Activated CD4-positive, CD25-positive, alpha-beta regulatory T cell treated with anti-CD3 and anti-CD28 coated beads, Interleukin-2, amount 50 U/mL, for 24 hours (primary cell): ENCODE measurements around the gene CCNI2.
A peak's percentile ranks its signal among the peaks of the same experiment; 100 is the strongest.

Experiments used
- ATAC-seq, 2 donors: fragments of 150-1000 bp; cut with Tn5 transposase; one replicate each; pipeline ENCODE4 v1.10.0; 2021; ENCODE audit warnings: mild to moderate bottlenecking in 1 of 2, moderate library complexity in 1 of 2

Gene CCNI2, protein sequence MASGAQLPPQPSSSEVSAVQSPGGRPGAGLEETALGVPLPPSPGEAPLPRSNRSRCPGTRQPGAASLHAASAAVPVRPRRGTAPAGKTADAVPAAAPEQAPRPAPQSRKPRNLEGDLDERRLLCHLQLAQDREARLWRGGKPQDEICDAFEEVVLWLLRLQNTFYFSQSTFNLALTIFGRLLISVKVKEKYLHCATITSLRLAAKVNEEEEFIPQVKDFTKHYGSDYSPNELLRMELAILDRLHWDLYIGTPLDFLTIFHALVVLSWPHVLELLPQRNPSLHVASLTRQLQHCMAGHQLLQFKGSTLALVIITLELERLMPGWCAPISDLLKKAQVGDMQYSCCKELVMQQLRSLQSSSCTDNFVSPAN

DNA sequence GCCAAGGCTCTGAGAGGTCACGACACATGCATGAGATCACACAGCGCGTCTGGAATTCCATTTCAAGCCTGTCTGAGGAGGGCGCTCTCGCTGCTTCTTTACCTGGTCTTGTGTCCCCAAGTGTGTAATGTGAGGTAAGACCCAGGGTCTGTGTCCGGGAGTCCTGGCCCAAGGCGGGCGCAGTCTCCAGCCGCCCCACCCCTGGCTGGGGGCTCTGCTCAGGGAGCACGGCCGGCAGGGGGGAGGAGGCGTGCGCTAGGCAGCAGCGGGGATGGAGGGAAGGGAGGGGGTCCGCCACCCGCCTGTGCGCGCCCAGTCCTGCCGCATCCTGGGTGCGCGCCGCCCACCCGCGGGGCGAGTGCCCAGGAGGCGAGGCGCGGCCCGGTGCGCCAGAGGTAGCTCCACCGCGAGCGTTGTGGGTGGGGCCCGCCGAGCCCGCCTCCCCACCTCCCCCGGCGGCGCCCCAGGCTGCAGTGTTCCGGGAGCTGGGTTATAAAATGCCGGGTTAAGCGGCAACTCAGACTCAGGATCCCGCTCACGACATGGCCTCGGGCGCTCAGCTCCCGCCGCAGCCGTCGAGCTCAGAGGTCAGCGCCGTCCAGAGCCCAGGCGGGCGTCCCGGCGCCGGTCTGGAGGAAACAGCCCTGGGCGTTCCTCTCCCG lies at the start of gene CCNI2:
Gene CCNI2, plus strand, starts transcription at position 473 of the 662 bp plus-strand sequence. Its CDS starts 70 bp downstream, at position 543.
- peak; percentile 70 to 71 for ATAC-seq

DNA sequence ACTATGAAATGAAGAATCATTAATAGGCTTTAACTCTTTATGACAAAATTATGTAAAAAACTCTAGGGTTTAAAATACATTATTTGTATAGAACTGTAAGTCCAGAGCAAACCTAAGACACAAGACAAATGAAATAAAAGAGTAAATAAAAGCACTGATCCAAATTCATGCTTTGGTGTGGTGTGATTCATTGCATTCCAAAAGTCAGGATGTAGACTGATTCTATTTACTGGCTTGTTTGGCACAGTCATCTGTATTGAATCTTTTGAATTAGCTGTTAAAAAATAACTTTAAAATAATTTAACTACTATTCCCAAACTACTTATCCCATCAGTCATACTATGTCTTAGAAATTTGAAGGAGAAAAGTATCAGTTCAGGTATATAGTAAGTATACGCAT lies 42.4 kb upstream of the CCNI2 start:
- no peak for ATAC-seq

DNA sequence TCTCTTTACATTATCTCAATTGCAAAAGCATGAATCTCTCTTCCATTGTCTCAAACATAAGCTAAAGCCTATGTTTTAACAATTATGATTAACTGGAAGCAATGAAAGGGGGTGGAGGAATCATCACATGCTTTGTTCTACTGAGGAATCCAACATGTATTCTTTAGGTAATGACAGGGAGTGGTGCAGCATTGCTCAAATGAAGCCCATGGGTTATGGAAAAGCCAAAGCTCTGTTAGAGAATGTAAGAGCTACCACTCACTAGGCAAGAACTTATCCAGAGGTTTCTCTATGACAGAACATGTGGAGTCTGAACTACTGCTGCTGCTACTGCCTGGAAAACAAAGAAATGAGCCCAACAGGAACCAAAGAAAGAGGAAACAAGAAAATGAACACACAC lies 38.6 kb upstream of the CCNI2 start:
- ATAC-seq, result no peak

DNA sequence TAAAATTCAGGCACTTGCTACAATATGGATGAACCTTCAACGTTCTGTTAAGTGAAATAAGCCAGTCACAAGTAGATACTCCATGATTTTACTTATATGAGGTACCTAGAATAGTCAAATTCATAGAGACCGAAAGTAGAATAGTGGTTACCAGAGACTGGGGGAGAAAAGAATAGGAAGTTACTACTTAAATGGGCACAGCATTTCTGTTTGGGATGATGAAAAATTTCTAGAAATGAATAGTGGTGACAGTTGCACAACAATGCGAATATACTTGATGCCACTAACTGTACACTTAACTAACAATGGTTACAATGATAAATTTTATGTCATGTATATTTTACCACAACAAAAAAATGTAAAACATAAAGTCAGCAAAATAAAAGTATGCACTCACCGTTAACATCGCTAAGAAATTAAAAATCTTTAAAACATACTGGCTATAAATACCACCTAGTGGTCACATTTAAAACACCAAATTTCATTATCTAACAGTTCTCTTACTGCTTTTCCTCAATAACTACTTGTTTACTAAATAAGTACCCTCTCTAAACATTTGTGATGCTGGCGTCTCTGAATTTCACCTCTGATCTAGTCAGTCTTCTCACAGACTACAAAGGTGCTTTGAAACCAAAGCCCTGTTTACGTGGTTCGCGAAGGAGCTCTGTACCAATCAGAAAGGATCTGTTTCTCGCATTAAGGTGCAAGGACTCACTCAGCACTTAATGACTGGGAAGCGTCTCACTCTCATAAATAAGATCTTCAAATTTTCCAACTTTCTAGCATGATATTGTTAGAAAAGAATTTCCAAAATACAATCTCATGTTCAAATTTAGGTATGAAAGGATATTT lies 32.5 kb upstream of the CCNI2 start:
- peak in 1 of 2 donors; percentile 27 for ATAC-seq

DNA sequence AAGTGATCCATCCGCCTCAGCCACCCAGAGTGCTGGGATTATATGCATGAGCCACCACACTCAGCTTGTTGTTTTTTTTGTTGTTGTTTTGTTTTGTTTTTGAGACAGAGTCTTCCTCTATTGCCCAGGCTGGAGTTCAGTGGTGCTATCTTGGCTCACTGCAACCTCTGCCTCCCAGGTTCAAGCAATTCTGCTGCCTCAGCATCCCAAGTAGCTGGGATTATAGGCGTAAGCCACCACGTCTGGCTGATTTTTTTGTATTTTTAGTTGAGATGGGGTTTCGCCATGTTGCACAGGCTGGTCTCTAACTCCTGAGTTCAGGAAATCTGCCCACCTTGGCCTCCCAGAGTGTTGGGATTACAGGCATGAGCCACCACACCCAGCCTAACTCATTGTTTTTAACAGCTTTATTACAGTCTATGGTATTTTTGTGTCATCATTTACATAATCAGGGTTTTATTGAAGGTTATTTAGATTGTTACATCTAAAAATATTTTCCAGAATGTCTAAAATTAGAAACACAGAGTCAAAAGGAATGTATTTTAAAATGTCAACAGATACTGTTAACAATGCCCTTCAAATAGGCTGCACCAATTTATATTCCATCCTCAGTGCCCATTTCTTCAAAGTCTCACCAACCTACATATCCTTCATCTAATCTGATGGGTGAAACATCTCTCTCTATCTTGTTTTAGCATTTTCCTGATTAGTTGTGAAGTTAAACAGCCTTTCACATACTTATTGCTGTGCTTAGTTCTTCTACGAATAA lies 28.5 kb upstream of the CCNI2 start:
- no peak for ATAC-seq

DNA sequence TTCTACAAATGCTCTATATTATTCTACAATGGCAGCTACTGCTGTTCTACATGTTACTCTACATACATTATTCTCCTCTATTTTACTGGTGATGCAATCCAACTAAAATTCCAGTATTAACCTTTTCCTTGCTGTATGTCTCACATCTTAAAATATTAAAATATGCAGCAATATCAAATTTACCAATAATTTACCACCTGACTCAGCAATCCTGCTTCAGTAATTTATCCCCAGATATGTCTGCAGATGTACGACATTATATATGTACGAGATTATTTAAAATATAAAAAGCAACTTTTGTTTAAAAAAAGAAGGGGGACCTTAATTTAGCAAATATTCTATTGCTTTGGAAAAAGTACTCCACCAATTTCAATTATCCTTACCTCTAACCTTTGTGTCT lies 21.5 kb upstream of the CCNI2 start:
- ATAC-seq, result no peak

DNA sequence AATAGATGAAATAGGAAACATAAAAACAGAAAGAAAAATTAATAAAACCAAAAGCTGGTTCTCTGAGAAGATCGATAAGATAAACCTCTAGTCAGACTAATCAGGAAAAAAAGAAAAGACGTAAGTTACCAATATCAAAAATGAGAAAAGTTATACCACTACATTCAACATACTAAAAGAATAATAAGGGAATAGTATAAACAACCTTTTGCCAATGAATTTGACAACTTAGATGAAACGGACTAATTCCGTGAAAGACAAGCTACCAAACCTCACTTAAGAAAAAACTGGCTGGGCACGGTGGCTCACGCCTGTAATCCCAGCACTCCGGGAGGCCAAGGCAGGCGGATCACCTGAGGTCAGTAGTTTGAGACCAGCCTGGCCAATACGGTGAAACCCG lies 17.3 kb upstream of the CCNI2 start:
- no peak for ATAC-seq

DNA sequence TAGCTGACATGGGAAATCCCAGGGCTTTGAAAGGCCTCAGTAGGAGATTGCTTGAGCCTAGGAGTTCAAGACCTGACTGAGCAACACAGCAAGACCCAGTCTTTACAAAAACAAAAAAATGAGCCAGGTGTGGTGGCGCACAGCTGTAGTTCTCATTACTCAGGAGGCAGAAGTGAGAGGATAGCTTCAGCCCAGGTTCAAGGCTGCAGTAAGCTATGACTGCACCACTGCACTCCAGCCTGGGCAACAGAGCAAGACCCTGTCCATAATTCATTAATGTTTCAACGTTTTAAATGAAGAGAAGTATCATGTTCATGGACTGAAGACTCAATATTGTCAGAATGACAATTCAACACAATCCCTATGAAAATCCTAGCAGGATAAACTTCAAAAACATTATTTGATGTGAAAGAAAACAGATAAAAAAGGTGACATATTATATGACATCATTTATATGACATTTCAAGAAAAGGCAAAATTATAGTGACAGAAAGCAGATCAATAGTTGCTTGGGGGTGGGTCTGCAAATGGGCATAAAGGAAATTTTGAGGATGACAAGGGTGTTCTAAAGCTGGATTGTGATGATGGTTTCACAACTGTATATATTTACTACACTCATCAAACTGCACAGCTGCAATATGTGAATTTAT lies 13.6 kb upstream of the CCNI2 start:
- ATAC-seq, result no peak

DNA sequence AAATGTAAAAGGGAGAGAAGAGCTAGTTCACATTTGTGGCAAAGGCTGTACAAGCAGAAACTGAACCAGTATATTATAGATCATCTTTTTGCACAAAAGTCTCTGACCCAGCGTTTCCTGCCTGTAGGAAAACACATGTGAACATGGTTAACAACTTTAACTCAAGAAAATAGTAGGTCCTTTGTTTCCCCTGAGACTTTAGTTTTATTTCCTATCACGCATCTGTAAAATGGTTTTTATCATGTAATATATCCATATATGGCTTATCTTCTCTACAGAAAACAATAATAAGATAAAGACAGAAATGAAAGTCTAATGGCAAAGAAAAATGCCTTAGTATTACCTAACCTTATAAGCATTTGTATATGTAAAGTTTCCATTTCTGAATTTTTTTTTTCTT lies 12.5 kb upstream of the CCNI2 start:
- no peak for ATAC-seq

DNA sequence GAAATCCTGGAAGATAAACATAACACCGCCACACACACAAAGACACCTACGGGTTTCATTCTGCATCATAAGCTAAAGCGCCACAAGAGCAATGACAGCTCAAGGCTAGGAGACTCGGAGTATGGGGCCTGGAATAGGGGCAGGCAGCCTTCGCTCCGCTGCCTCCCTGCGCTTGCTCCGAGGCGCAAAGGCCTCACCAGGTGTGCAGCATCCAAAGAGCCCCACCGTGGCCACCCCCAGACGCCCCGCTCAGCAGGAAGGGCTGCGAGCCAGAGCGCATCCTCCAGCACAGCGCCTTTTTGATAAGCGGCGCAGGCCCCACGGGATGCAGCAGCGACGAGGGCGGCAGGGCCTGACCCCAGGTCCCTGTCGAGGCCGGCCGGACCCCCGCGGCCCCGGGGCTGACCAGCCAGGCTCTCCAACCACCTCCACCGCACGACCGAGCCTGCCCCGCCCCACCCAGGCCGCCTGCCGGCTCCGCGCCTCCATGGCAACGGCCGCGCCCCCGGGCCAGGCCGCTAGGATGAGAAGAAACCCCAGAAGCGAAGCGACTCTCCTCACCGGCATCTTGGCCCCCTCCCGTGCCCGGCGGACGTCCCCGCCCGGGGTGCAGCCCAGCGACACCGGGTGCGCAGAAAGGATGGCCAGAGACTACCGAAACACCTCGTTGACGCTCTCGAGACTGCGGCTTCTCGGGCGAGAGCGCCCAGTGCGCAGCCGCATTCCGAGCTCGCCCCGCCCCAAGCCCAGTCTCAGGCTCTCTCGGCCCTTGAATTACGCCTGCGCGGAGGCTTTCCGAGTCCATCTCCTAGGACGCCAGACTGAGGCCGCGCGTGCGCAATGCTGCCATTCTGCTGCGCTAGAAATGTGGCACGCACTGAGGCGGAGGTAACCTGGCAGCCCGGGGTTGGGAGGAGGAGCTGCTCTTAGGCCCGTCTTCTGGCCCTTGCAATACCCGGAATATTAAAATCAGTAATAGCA lies 10.1 kb upstream of the CCNI2 start, which contains the start of gene KIF3A:
Gene KIF3A, minus strand, starts transcription at position 694 of the 981 bp plus-strand sequence. Its CDS starts 127 bp downstream, at position 567.
- ATAC-seq, result peak; percentile 83 to 87

DNA sequence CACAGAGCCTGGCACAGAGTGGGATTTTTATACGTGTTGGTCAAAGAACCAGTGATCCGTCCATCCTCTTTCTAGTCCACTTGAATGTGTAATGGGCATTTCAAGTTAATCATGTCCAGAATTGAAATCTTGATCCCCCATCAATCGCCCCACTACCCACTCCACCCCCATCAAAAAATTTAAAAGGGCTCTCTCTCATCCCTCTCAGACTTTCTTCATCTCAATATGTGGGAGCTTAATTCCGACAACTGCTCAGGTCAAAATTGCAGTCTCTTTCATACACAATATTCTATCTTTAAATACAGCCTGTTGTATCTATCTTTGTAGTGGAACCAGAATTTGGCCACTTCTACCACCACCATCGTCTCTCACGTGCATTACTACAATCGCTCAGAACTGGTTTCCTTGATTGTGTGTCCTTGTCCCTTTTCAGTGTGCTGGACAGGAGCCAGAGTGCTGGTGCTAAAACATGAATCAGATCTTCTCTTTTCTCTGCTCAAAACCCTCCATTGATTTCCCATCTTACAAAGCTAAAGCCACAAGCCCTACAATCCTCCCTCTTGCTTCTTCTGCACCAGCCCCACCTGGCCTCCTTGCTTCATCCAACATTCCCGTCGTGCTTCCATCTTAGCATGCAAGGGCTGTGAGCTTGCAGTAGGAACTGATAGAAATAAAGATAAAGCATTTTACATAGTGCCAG lies 9.1 kb upstream of the CCNI2 start:
- ATAC-seq, result no peak

DNA sequence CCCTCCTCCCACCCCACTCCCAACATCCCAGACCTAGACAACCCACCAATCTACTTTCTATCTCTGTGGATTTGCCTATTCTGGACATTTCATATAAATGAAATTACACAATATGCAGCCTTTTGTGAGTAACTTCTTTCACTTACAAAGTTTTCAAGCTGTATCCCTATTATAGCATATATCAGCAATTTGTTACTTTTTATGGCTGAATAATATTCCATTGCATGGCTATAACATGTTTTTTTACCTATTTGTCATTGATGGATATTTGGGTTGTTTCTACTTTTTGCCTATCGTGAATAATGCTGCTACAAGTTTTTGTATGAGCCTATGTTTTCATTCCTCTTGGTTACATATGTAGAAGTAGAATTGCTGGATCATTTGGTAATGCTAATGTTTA lies 8.0 kb upstream of the CCNI2 start:
- no peak for ATAC-seq

DNA sequence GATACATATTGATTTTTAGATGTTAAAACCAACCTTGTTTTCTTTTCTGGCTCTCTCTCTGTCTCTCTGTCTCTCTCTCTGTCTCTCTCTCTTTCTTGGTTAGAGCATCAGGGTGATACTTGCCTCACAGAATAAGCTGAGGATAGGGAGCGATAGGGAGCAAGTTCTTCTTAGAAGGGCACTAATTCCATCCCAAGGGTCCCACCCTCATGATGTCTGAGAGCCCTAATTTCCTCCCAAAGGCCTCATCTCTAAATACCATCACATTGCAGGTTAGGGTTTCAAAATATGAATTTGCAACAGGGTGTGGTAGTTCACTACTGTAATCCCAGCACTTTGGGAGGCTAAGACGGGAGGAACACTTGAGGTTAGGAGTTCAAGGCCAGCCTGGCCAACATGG lies 5.1 kb upstream of the CCNI2 start:
- no peak for ATAC-seq

DNA sequence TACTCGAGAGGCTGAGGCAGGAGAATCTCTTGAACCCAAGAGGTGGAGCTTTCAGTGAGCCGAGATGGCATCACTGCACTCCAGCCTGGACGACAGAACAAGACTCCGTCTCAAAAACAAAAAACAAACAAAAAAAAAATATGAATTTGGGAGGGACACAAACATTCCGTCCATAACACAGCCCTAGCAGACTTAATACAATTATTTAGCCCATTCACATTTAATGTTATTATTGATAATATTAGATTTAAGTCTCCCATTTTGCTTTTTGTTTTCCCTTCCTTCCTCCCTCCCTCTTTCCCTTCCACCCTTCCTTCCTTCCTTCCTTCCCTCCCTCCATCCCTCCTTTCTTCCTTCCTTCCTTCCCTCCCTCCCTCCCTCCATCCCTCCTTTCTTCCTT lies 4.6 kb upstream of the CCNI2 start:
- ATAC-seq, result no peak

DNA sequence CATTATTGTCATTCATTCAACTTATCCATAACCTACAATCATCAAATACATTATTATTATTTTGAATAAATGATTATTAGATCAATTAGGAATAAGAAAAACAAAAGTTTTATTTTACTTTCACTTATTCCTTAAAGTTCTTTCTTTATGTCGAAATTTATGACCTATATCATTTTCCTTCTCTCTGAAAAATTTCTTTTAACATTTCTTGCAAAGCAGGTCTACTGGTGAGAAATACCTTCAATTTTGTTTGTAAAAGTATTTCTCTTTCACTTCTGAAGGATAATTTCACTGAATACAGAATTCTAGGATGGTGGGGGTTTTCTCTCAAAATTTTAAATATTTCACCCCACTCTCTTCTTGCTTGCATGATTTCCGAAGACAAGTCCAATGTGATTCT lies 2.6 kb upstream of the CCNI2 start:
- no peak for ATAC-seq

DNA sequence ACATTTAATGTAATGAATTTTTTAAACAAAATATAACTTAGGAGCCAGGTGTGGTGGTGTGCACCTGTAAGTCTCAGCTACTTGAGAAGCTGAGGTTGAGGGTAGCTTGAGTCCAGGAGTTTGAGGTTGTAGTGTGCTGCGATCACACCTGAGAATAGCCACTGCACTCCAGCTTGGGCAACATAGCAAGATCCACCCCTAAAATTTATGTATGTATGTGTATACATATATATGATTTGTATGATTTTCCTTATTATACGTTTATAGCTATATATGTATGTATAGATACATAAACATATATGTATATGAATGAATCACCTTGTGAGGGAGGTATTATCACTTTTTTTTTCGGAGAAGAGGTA lies 653 bp upstream of the CCNI2 start:
- ATAC-seq, result no peak

DNA sequence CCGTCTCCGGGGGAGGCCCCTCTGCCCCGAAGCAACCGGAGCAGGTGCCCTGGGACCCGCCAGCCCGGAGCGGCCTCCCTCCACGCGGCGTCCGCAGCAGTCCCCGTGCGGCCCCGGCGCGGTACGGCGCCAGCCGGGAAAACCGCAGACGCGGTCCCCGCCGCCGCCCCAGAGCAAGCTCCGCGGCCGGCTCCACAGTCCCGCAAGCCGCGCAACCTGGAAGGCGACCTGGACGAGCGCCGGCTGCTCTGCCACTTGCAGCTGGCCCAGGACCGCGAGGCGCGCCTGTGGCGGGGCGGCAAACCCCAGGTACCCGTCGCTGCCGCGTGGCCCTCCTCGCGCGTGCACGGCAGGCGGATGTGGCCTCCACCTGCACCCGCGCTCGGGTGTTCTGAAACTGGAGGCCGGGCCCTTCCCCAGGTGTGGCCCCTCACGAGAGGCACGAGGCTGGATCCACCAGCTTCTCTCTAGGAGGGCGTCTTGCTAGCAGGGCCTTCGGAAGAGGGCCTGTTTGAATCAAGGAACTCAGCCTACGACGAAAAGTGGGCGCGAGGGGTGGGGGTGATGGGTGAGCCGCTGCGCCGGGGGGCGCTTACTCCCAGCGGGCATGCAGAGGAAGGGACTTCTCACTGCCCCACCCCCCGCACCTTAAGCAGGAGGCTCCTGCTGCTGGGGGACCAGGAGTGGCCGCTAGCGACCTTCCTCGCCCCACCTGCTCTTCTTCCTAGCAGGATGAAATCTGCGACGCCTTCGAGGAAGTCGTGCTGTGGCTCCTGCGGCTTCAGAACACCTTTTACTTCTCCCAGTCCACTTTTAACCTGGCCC lies 602 bp downstream of the CCNI2 start:
- peak; percentile 30 to 40 for ATAC-seq

DNA sequence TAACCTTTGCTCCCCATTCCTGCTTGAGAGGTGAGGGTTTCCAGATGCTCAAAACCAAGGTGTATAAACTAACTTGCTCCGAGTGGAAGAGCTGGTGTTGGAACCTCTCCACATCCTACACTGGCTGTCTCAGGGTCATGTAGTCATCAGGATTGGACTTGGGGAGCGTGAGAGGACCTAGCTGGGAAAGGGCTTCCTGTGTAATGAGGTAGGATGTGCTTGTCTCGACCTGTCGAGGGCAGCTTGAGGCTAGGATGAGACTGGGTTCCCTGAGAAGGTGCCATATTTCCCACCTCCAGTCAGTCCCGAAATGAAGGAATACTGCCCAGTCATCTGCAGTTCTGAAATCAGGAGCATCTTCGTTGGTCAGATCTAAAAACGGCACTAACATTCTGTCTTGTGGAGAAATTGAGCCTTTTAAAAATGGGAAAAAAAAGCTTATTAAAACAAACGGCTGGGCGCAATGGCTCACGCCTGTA lies 1.3 kb downstream of the CCNI2 start:
- ATAC-seq, result no peak

DNA sequence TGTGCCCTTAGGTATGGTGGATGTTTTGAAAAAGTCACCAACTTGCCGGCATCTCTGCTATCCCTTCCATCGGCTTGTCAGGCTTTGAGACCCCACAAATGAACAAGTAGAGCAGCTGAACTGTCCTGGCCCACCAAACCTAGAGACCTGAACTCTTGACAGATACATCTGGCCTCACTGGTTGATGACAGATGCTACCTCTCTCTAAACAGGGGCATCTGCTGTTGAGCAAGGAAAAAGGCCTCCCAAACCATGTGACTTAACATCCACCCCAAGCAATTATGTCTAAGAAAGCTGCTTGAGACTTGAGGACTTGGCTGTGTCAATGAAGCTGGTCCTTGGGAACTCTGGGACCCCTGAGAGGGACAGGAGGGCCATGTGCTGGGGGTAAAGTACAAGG lies 2.3 kb downstream of the CCNI2 start:
- ATAC-seq, result no peak
